ENCODE results near the gene CHMP6. TPM values are rescaled to one million over a fixed set of nuclear protein-coding genes. Genes with fewer than 3 reads are reported as not detected.

Gene CHMP6
- total and polyA plus RNA-seq, 4 donors = 15.9 to 30.9 (median 26.8) TPM

DNA sequence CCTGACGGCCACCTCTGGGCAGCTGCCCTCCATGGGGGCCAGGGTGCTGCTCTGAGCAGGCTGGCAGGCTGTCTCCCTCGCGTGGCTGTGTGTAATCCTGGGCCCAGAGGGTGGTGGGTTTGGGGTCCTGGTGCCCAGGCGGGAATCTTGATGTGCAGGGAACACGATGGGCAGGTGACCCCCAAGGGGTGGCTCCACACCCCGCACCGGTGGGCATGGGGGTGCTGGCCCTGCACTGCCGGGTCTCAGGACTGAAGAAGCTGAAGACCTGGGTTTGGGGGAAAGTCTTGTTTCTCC is 8.6 kb downstream of the CHMP6 start:
- ATAC-seq (ENCODE audit: low FRiP score) (no peak), DNase-seq (no peak)
- intact Hi-C loops (cut with DNase I) = no loop called here
- peaks cover 5 to 8% of the 10 kb centered on the region in 2 donors for H3K36me3 ChIP-seq (ENCODE audit: control insufficient read depth in 1 of 2, insufficient read depth in 2 of 2, low read length in 1 of 2)
- no peak overlapping the region for H3K27ac ChIP-seq (ENCODE audit: low read depth in 1 of 2, low read length in 2 of 2)
- no peak overlapping the region for H3K4me3 ChIP-seq (ENCODE audit: low read length in 2 of 2)
- H3K9me3 ChIP-seq (ENCODE audit: control insufficient read depth, low read length) = no peaks in the 10 kb centered on the region
- no peaks in the 10 kb centered on the region for H3K27me3 ChIP-seq (ENCODE audit: control insufficient read depth in 1 of 2, insufficient read depth in 2 of 2, low read length in 1 of 2)
- 92 to 99% methylated on average over 8 of the region's 8 CpGs for WGBS, 2 donors
- no peaks in the 10 kb centered on the region for H3K4me1 ChIP-seq (ENCODE audit: control insufficient read depth in 1 of 2, insufficient read depth in 2 of 2, low read length in 2 of 2)

GRCh38 chr17:81000631-81001357 is 9.2 kb downstream of the CHMP6 start:
- DNase-seq = no peak
- Histone ChIP-seq H3K27ac (ENCODE audit: low read depth in 1 of 2, low read length in 2 of 2) (no peak overlapping the region), H3K4me3 (ENCODE audit: low read length in 2 of 2) (no peak overlapping the region), H3K27me3 (ENCODE audit: control insufficient read depth in 1 of 2, insufficient read depth in 2 of 2, low read length in 1 of 2) (no peaks in the 10 kb centered on the region), H3K9me3 (ENCODE audit: control insufficient read depth, low read length) (no peaks in the 10 kb centered on the region), H3K4me1 (ENCODE audit: control insufficient read depth in 1 of 2, insufficient read depth in 2 of 2, low read length in 2 of 2) (no peaks in the 10 kb centered on the region), H3K36me3 (ENCODE audit: control insufficient read depth in 1 of 2, insufficient read depth in 2 of 2, low read length in 1 of 2) (peaks cover 5 to 8% of the 10 kb centered on the region in 2 donors)
- intact Hi-C loops (cut with DNase I) = no loop called here
- WGBS, 2 donors = 70 to 71% methylated on average over 18 of the region's 18 CpGs
- ATAC-seq (ENCODE audit: low FRiP score) = no peak

GRCh38 chr17:81002013-81002384 is 10.4 kb downstream of the CHMP6 start:
- Histone ChIP-seq H3K27me3 (ENCODE audit: control insufficient read depth in 1 of 2, insufficient read depth in 2 of 2, low read length in 1 of 2) (no peaks in the 10 kb centered on the region), H3K36me3 (ENCODE audit: control insufficient read depth in 1 of 2, insufficient read depth in 2 of 2, low read length in 1 of 2) (peaks cover 5 to 8% of the 10 kb centered on the region in 2 donors), H3K4me1 (ENCODE audit: control insufficient read depth in 1 of 2, insufficient read depth in 2 of 2, low read length in 2 of 2) (no peaks in the 10 kb centered on the region), H3K9me3 (ENCODE audit: control insufficient read depth, low read length) (no peaks in the 10 kb centered on the region), H3K4me3 (ENCODE audit: low read length in 2 of 2) (no peak overlapping the region), H3K27ac (ENCODE audit: low read depth in 1 of 2, low read length in 2 of 2) (no peak overlapping the region)
- DNase-seq (no peak), ATAC-seq (ENCODE audit: low FRiP score) (no peak)
- WGBS, 2 donors = 71 to 75% methylated on average over 10 of the region's 10 CpGs
- intact Hi-C loops (cut with DNase I) = no loop called here

- ATAC-seq (ENCODE audit: low FRiP score) (no peak), DNase-seq (peak in 1 of 2 donors; percentile 89)
- WGBS, 2 donors = 43 to 44% methylated on average over 21 of the region's 21 CpGs
- Histone ChIP-seq H3K4me1 (ENCODE audit: control insufficient read depth in 1 of 2, insufficient read depth in 2 of 2, low read length in 2 of 2) (no peaks in the 10 kb centered on the region), H3K9me3 (ENCODE audit: control insufficient read depth, low read length) (no peaks in the 10 kb centered on the region), H3K27ac (ENCODE audit: low read depth in 1 of 2, low read length in 2 of 2) (no peak overlapping the region), H3K36me3 (ENCODE audit: control insufficient read depth in 1 of 2, insufficient read depth in 2 of 2, low read length in 1 of 2) (peaks cover 5 to 8% of the 10 kb centered on the region in 2 donors), H3K27me3 (ENCODE audit: control insufficient read depth in 1 of 2, insufficient read depth in 2 of 2, low read length in 1 of 2) (no peaks in the 10 kb centered on the region), H3K4me3 (ENCODE audit: low read length in 2 of 2) (no peak overlapping the region)
- intact Hi-C loops (cut with DNase I) = no loop called here
Observed at GRCh38 chr17:81002409-81003361, 11.0 kb downstream of the CHMP6 start.

GRCh38 chr17:81003711-81004475 is 12.3 kb downstream of the CHMP6 start:
- H3K9me3 ChIP-seq (ENCODE audit: control insufficient read depth, low read length) = no peaks in the 10 kb centered on the region
- DNase-seq = no peak
- intact Hi-C loops (cut with DNase I) = no loop called here
- no peak for ATAC-seq (ENCODE audit: low FRiP score)
- no peak overlapping the region for H3K4me3 ChIP-seq (ENCODE audit: low read length in 2 of 2)
- no peak overlapping the region for H3K27ac ChIP-seq (ENCODE audit: low read depth in 1 of 2, low read length in 2 of 2)
- H3K4me1 ChIP-seq (ENCODE audit: control insufficient read depth in 1 of 2, insufficient read depth in 2 of 2, low read length in 2 of 2) = no peaks in the 10 kb centered on the region
- 3 to 4% methylated on average over 51 to 72 of the region's 72 CpGs for WGBS, 2 donors
- no peaks in the 10 kb centered on the region for H3K27me3 ChIP-seq (ENCODE audit: control insufficient read depth in 1 of 2, insufficient read depth in 2 of 2, low read length in 1 of 2)
- peaks cover 0 to 7% of the 10 kb centered on the region in 2 donors for H3K36me3 ChIP-seq (ENCODE audit: control insufficient read depth in 1 of 2, insufficient read depth in 2 of 2, low read length in 1 of 2)

DNA sequence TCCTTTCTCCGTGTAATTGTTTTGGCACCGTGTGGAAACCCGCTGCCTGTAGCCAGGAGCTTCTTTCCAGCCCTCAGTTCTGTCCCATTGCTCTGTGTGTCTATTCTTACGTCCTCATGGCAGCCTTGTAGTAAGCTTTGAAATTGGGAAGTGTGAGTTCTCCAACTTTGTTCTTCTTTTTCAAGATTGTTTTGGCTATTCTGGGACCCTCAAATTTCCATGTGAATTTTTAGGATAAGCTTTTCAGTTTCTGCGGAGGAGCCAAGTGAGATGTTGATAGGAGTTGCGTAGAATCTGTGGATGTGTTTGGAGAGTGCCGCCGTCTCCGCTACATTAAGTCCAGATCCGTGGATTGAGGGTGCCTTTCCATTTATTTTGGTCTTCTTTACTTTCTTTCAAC is 15.2 kb downstream of the CHMP6 start:
- intact Hi-C loops (cut with DNase I) = no loop called here
- H3K27ac ChIP-seq (ENCODE audit: low read depth in 1 of 2, low read length in 2 of 2) = no peak overlapping the region
- H3K27me3 ChIP-seq (ENCODE audit: control insufficient read depth in 1 of 2, insufficient read depth in 2 of 2, low read length in 1 of 2) = no peaks in the 10 kb centered on the region
- H3K4me1 ChIP-seq (ENCODE audit: control insufficient read depth in 1 of 2, insufficient read depth in 2 of 2, low read length in 2 of 2) = no peaks in the 10 kb centered on the region
- 36 to 50% methylated on average over 10 of the region's 10 CpGs for WGBS, 2 donors
- no peaks in the 10 kb centered on the region for H3K36me3 ChIP-seq (ENCODE audit: control insufficient read depth in 1 of 2, insufficient read depth in 2 of 2, low read length in 1 of 2)
- peaks cover 1% of the 10 kb centered on the region for H3K9me3 ChIP-seq (ENCODE audit: control insufficient read depth, low read length)
- no peak overlapping the region for H3K4me3 ChIP-seq (ENCODE audit: low read length in 2 of 2)
- DNase-seq (no peak), ATAC-seq (ENCODE audit: low FRiP score) (no peak)

DNA sequence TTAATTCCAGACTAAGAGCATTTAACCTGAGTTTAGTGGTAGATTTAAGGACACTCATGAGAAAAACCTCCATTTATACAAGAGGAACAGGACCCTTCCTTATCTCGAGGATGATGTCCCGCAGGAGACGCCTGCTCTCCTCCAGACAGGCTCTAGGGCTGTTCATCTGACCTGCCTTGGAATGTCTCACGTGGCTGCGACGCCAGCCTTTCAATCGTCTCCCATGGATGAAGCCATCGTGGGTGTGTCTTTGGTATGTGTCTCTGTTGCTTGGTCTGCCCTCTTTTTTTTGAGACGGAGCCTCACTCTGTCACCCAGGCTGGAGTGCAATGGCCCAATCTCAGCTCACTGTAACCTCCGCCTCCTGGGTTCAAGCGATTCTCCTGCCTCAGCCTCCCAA is 16.5 kb downstream of the CHMP6 start:
- no peak overlapping the region for H3K27ac ChIP-seq (ENCODE audit: low read depth in 1 of 2, low read length in 2 of 2)
- peaks cover 1% of the 10 kb centered on the region for H3K9me3 ChIP-seq (ENCODE audit: control insufficient read depth, low read length)
- H3K27me3 ChIP-seq (ENCODE audit: control insufficient read depth in 1 of 2, insufficient read depth in 2 of 2, low read length in 1 of 2) = no peaks in the 10 kb centered on the region
- 88% methylated on average over 11 of the region's 11 CpGs for WGBS, 2 donors
- ATAC-seq (ENCODE audit: low FRiP score) = no peak
- H3K4me3 ChIP-seq (ENCODE audit: low read length in 2 of 2) = no peak overlapping the region
- no peak for DNase-seq
- H3K4me1 ChIP-seq (ENCODE audit: control insufficient read depth in 1 of 2, insufficient read depth in 2 of 2, low read length in 2 of 2) = no peaks in the 10 kb centered on the region
- intact Hi-C loops (cut with DNase I) = no loop called here
- H3K36me3 ChIP-seq (ENCODE audit: control insufficient read depth in 1 of 2, insufficient read depth in 2 of 2, low read length in 1 of 2) = no peaks in the 10 kb centered on the region

DNA sequence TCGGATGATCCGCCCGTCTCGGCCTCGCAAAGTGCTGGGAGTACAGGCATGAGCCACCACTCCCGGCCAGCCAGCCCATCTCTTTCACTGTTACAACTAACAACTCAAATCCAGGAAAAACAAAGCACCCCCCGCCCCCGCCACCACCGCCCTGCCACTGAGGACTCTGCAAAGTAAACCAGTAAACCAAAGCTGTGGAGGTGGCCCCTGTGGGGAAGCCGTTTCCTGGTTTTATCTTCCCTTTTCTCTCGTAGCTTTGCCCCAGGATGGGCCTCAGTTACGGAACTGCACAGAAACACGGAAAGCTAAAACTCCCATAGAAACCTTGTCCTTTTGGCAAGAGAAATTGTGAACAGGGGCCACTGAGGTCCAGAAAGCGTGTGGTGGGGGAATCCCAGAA is 17.5 kb downstream of the CHMP6 start:
- intact Hi-C loops (cut with DNase I) = no loop called here

More for the DNA sequence above, 17.5 kb downstream of the CHMP6 start:
- ATAC-seq (ENCODE audit: low FRiP score) (no peak), DNase-seq (no peak)
- WGBS, 2 donors = 91 to 95% methylated on average over 14 of the region's 14 CpGs
- Histone ChIP-seq H3K27ac (ENCODE audit: low read depth in 1 of 2, low read length in 2 of 2) (no peak overlapping the region), H3K4me3 (ENCODE audit: low read length in 2 of 2) (no peak overlapping the region), H3K4me1 (ENCODE audit: control insufficient read depth in 1 of 2, insufficient read depth in 2 of 2, low read length in 2 of 2) (no peaks in the 10 kb centered on the region), H3K27me3 (ENCODE audit: control insufficient read depth in 1 of 2, insufficient read depth in 2 of 2, low read length in 1 of 2) (no peaks in the 10 kb centered on the region), H3K36me3 (ENCODE audit: control insufficient read depth in 1 of 2, insufficient read depth in 2 of 2, low read length in 1 of 2) (no peaks in the 10 kb centered on the region), H3K9me3 (ENCODE audit: control insufficient read depth, low read length) (peaks cover 1% of the 10 kb centered on the region)

Measured in aorta (tissue), 5 donors.